ENCODE data around the gene CAPRIN2.

Gene CAPRIN2

GRCh38 chr12:30754750-30755394 lies at the start of gene CAPRIN2:
Gene CAPRIN2, minus strand, starts transcription at chr12:30754951. Its CDS starts 1,431 bp downstream, at chr12:30753520.
- DNase-seq (ENCODE audit: low spot score) = peak; percentile 93

- no peak for DNase-seq (ENCODE audit: low spot score)
These were observed 42.9 kb upstream of the CAPRIN2 start for GRCh38 chr12:30797689-30798088.

GRCh38 chr12:30796891-30797371 lies 42.2 kb upstream of the CAPRIN2 start:
- no peak for DNase-seq (ENCODE audit: low spot score)

GRCh38 chr12:30796313-30796780 lies 41.6 kb upstream of the CAPRIN2 start:
- no peak for DNase-seq (ENCODE audit: low spot score)

- DNase-seq (ENCODE audit: low spot score) = peak; percentile 13
These were observed 40.9 kb upstream of the CAPRIN2 start for GRCh38 chr12:30795410-30796312.

GRCh38 chr12:30794591-30795409 lies 40.0 kb upstream of the CAPRIN2 start:
- no peak for DNase-seq (ENCODE audit: low spot score)

GRCh38 chr12:30794020-30794419 lies 39.3 kb upstream of the CAPRIN2 start:
- DNase-seq (ENCODE audit: low spot score) = no peak

- DNase-seq (ENCODE audit: low spot score) = no peak
These were observed 38.1 kb upstream of the CAPRIN2 start for GRCh38 chr12:30792648-30793499.

GRCh38 chr12:30792085-30792484 lies 37.3 kb upstream of the CAPRIN2 start:
- no peak for DNase-seq (ENCODE audit: low spot score)

GRCh38 chr12:30788754-30789153 lies 34.0 kb upstream of the CAPRIN2 start:
- no peak for DNase-seq (ENCODE audit: low spot score)

- no peak for DNase-seq (ENCODE audit: low spot score)
These were observed 30.9 kb upstream of the CAPRIN2 start for GRCh38 chr12:30785630-30786029.

- no peak for DNase-seq (ENCODE audit: low spot score)
These were observed 29.8 kb upstream of the CAPRIN2 start for GRCh38 chr12:30784508-30784907.

GRCh38 chr12:30783946-30784345 lies 29.2 kb upstream of the CAPRIN2 start:
- DNase-seq (ENCODE audit: low spot score) = no peak

GRCh38 chr12:30782316-30783173 lies 27.8 kb upstream of the CAPRIN2 start:
- DNase-seq (ENCODE audit: low spot score) = no peak

GRCh38 chr12:30779578-30779977 lies 24.8 kb upstream of the CAPRIN2 start:
- DNase-seq (ENCODE audit: low spot score) = no peak

GRCh38 chr12:30779178-30779577 lies 24.4 kb upstream of the CAPRIN2 start:
- DNase-seq (ENCODE audit: low spot score) = no peak

GRCh38 chr12:30774599-30774998 lies 19.8 kb upstream of the CAPRIN2 start:
- no peak for DNase-seq (ENCODE audit: low spot score)

GRCh38 chr12:30769802-30770201 lies 15.1 kb upstream of the CAPRIN2 start:
- no peak for DNase-seq (ENCODE audit: low spot score)

- DNase-seq (ENCODE audit: low spot score) = no peak
These were observed 9.5 kb upstream of the CAPRIN2 start for GRCh38 chr12:30764251-30764650.

- DNase-seq (ENCODE audit: low spot score) = no peak
These were observed 8.3 kb upstream of the CAPRIN2 start for GRCh38 chr12:30763053-30763452.
